Measurements from ENCODE around the gene SPO11.

DNA sequence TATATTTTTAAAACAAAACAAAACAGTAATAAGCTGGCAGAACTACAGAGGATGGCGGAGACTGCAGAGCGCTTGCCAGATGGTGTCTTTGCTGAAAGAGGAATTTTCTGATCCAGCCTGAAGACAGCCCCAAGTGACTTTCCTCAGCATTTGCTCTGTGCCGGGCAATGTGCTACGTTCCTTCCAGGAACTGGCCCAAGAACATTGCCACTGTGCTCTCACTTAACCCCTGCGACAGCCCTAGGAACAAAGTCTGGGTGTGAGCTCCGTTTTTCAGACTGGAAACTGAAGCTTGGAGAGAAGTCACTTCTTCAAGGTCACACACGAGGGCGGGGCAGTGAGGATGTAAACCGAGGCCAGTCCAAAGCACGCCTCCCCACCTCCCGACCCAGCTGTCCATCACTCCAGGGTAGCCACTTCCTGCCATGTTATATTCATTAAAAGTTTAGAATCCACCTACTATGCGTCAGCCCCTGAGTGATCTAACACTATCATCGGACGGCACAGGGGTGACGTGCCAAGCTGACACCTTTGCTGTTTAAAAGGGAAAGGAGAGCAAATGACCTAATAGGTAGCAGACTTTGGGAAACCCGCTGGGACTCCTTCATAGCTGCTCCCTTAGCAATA, 40.8 kb upstream of the SPO11 start:
- no peak for TF ChIP-seq POLR2AphosphoS5 (IDR thresholded peaks at IDR 0.05; ENCODE audit: low read depth, low read length)
- TF ChIP-seq TAF1 (IDR thresholded peaks at IDR 0.05; ENCODE audit: borderline replicate concordance, low read depth, low read length), result no peak
- TF ChIP-seq POLR2A (IDR thresholded peaks at IDR 0.05; ENCODE audit: low read depth, low read length), result no peak
